ENCODE data around the gene PRPF38B.
"Not testable (repeated sequence)": the region's sequence is repeated elsewhere in the genome, so short reads cannot be mapped to it uniquely, and the experiment has no call there.

Gene PRPF38B

DNA sequence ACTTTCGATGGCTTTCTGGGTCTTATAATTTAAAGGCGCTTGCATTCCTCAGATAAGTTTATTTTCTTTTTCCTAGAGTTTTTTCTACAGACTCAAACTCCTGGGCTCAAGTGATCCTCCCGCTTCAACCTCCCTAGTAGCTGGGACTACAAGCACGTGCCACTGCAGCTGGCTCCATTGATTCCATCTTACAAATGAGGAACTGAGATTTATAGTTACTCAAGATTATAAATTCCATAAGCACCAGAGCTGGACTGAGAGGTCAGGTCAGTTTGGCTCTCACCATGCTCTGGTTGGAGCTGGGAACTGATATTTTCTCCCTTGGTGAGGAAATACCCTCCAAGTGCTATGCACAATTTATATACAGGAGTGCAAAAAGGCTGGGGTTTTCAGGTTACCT is 13.4 kb upstream of the PRPF38B start:
- DNase-seq (ENCODE audit: low read depth in 2 of 2, low spot score in 1 of 2), result no peak

DNA sequence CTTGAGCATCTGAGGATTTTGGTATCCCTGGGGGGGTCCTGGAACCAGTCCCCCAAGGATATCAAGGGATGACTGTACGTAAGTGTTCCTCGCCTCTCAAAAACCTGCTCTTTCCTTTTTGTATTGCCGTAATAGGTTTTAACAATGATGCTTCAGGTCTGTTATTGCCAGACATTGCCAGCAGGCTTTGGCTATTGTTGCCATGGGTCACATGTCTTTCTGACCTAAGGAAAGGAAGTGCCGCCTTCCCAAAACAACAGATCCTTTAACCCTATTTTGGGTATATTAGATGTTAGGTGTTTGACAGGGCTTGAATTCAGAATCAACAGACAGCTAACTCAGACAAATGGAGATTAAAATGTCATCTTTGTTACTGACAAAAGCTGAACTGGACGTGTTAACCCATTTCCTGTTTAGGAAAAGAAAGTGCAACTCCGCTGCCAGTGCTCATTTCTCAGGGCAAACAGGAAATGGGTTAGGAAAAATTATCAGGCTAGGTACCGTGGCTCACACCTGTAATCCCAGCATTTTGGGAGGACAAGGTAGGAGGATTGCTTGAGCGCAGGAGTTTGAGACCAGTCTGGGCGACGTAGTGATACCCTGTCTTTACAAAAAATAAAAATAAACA is 12.4 kb upstream of the PRPF38B start:
- no peak for DNase-seq (ENCODE audit: low read depth in 2 of 2, low spot score in 1 of 2)

- not testable (repeated sequence) for DNase-seq (ENCODE audit: low read depth in 2 of 2, low spot score in 1 of 2)
Observed at GRCh38 chr1:108681701-108682100, 10.4 kb upstream of the PRPF38B start.

- no peak for DNase-seq (ENCODE audit: low read depth in 2 of 2, low spot score in 1 of 2)
Observed at GRCh38 chr1:108685529-108685928, 6.6 kb upstream of the PRPF38B start.

DNA sequence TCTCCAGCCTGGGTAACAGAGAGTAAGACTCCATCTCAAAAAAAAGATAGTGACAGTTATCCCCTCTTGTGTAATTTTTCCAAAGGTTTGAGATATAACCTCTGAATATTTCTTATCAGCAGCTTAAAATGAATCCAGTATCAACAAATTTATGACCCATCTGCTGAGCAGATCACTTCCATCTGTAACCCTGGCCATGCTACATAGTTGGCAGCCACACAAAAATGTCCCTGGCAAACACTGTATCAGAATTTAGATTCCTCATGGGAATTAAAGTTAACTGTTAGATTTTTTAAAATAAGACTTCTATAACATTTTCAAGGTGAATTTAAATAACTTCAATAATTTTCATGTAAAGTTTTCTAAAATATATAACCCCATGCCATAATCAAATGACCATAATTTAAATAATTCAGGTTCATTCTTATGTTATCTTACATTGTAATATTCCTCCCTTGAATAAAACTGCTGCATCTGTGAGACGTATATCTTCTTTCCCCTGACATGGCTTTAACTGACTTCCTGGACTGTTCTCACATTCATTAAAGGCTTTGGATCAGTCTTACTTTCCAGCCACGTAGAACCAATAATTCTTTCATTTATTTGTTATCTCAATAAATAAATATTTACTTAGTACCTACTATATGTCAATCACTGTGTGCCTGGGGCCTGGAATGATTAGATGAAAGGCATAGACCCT is 5.3 kb upstream of the PRPF38B start:
- DNase-seq (ENCODE audit: low read depth in 2 of 2, low spot score in 1 of 2), result no peak

- DNase-seq (ENCODE audit: low read depth in 2 of 2, low spot score in 1 of 2), result no peak
Observed at GRCh38 chr1:108691128-108691941, 775 bp upstream of the PRPF38B start.

- DNase-seq (ENCODE audit: low read depth in 2 of 2, low spot score in 1 of 2), result peak; percentile 44 to 60
Observed at GRCh38 chr1:108692724-108693655, 880 bp downstream of the PRPF38B start.

- no peak for DNase-seq (ENCODE audit: low read depth in 2 of 2, low spot score in 1 of 2)
Observed at GRCh38 chr1:108695535-108695934, 3.4 kb downstream of the PRPF38B start.

DNA sequence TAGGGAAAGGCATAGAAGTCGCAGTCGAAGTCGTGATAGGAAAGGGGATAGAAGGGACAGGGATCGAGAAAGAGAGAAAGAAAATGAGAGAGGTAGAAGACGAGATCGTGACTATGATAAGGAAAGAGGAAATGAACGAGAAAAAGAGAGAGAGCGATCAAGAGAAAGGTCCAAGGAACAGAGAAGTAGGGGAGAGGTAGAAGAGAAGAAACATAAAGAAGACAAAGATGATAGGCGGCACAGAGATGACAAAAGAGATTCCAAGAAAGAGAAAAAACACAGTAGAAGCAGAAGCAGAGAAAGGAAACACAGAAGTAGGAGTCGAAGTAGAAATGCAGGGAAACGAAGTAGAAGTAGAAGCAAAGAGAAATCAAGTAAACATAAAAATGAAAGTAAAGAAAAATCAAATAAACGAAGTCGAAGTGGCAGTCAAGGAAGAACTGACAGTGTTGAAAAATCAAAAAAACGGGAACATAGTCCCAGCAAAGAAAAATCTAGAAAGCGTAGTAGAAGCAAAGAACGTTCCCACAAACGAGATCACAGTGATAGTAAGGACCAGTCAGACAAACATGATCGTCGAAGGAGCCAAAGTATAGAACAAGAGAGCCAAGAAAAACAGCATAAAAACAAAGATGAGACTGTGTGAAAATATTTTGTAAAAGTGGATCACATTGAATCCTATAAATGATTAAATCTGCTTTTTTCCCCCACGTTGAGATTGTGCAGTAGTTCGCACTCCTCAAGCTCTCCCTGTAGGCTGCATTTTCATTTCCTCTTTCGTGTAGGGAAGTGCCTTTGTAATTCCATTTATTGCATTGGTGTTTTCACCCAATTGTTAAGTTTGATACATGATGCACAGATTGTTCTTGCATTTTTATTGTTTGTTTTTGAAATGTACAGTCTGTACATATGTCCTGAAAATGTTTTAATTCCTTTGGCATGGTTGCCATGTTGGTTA is 7.5 kb downstream of the PRPF38B start:
- no peak for DNase-seq (ENCODE audit: low read depth in 2 of 2, low spot score in 1 of 2)

DNA sequence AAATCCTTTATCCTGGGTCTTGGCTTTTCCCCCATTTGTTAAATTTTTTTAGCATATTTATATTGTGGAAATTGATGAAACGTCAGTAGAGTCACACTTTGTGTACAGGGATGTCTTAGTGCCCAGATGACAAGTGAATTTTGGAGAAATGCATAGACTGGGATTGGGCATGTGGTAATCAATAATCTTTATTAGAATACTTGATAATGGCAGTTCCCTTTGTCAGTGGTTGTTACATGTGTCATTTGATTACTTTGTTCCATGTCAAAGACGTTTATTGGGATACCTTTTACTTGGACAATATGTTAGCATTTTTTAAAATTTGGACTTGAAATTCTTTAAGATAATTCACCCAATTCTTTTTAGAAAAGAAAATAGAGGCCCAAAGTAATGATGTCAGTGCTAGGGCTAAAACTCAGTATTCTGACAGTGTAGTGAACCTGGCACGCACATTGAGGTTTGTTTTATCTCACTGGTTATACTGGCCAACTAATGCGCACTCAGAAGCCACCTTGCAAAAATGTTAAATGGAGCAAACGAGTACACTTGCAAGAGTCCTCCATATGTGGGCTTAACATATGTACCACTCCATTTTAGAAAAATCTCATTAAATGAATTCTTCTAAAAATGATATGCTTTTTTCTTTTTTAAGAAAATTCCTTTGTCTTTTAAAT is 9.2 kb downstream of the PRPF38B start:
- DNase-seq (ENCODE audit: low read depth in 2 of 2, low spot score in 1 of 2), result no peak

GRCh38 chr1:108702109-108702508 is 10.0 kb downstream of the PRPF38B start:
- DNase-seq (ENCODE audit: low read depth in 2 of 2, low spot score in 1 of 2), result not testable (repeated sequence)

GRCh38 chr1:108703939-108704338 is 11.8 kb downstream of the PRPF38B start:
- DNase-seq (ENCODE audit: low read depth in 2 of 2, low spot score in 1 of 2), result no peak

- DNase-seq (ENCODE audit: low read depth in 2 of 2, low spot score in 1 of 2), result no peak
Observed at GRCh38 chr1:108704496-108704895, 12.4 kb downstream of the PRPF38B start.

DNA sequence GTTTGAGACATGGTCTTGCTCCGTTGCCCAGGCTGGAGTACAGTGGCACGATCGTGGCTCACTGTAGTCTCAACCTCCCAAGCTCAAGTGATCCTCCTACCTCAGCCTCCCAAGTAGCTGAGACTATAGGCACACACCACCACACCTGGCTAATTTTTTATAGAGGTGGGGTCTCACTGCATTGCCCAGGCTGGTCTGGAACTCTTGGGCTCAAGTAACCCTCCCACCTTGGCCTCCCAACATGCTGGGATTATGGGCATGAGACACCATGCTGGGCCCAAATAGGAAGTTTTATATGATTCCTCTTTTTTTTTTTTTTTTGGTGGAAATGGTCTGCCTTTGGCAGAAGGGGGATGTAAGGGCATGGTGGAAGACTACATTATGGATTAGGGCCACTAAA is 14.5 kb downstream of the PRPF38B start:
- no peak for DNase-seq (ENCODE audit: low read depth in 2 of 2, low spot score in 1 of 2)

GRCh38 chr1:108708691-108709660 is 16.9 kb downstream of the PRPF38B start:
- peak; percentile 16 to 47 for DNase-seq (ENCODE audit: low read depth in 2 of 2, low spot score in 1 of 2)

DNA sequence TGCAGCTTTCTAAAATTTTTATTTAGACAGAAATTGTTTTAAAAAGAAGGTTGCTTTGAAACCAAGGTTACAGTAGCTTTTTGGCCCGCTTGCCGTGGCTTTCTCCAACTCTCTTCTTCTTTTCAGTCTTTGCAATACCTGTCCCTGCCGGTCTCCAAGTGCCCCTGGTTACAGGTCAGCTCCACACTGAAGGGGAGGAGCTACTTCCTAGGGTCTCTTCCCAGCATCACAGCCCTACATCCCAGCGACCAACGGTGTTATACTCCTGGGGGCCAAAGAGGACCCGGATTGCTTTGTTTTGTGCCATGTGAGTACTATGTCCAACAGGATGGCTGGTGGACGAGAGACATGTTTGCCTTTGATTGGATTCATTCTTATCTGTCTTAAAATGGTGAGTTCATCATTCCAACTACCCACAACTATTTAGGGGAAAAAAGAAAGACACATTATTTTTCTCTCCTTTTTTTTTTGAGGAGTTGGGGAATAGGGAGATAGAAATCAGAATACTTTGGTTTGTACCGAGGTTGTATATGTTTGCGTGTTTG is 20.6 kb downstream of the PRPF38B start, which contains the start of gene FNDC7:
Gene FNDC7, plus strand, starts transcription at position 303 of the 545 bp plus-strand sequence. Its CDS starts 26 bp downstream, at position 329.
- no peak for DNase-seq (ENCODE audit: low read depth in 2 of 2, low spot score in 1 of 2)

DNA sequence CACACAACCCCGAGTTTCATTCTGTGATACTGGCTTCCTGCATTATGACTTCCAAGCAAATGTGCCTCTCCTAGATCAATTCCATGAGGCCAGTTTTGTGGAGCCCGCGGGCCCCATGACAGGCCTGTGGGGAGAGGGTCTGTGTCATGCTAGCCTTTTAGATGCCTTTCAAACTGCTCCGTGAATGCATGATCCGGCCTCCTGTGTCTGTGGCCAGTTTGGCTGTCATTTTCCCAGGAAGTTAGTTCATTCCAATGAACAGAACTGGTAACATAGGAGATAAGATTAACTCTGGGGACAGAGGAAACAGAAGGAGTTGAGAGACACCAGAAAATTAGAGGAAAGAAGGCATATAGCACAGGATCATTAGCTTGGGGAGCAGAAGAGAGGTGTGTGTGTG is 23.8 kb downstream of the PRPF38B start:
- DNase-seq (ENCODE audit: low read depth in 2 of 2, low spot score in 1 of 2), result no peak
